ENCODE measurements around the gene MB.

Gene MB

DNA sequence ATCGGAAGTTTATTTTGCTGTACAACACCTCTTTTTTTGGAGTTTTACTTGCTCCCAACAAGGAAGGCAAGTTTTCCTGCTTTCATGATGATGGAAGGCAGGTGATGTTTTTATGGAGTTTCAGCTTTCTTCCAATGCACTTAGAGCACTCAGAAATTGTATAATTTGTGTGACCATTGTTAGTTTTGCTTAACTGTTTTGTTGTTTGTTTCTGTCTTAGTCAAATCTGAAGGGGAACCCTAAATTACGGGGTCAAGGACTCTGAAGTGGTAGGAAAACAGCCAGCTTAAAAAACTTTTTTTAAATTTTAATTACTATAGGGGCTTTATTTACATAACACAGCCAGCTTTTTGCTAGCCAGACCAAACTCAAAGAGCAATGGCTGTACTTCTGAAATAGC is 45.8 kb upstream of the MB start:
- TF ChIP-seq, protein P1, sequence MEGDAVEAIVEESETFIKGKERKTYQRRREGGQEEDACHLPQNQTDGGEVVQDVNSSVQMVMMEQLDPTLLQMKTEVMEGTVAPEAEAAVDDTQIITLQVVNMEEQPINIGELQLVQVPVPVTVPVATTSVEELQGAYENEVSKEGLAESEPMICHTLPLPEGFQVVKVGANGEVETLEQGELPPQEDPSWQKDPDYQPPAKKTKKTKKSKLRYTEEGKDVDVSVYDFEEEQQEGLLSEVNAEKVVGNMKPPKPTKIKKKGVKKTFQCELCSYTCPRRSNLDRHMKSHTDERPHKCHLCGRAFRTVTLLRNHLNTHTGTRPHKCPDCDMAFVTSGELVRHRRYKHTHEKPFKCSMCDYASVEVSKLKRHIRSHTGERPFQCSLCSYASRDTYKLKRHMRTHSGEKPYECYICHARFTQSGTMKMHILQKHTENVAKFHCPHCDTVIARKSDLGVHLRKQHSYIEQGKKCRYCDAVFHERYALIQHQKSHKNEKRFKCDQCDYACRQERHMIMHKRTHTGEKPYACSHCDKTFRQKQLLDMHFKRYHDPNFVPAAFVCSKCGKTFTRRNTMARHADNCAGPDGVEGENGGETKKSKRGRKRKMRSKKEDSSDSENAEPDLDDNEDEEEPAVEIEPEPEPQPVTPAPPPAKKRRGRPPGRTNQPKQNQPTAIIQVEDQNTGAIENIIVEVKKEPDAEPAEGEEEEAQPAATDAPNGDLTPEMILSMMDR (IDR thresholded peaks at IDR 0.05; ENCODE audit: insufficient read depth, low read length): no peak
- TF ChIP-seq, protein P2, sequence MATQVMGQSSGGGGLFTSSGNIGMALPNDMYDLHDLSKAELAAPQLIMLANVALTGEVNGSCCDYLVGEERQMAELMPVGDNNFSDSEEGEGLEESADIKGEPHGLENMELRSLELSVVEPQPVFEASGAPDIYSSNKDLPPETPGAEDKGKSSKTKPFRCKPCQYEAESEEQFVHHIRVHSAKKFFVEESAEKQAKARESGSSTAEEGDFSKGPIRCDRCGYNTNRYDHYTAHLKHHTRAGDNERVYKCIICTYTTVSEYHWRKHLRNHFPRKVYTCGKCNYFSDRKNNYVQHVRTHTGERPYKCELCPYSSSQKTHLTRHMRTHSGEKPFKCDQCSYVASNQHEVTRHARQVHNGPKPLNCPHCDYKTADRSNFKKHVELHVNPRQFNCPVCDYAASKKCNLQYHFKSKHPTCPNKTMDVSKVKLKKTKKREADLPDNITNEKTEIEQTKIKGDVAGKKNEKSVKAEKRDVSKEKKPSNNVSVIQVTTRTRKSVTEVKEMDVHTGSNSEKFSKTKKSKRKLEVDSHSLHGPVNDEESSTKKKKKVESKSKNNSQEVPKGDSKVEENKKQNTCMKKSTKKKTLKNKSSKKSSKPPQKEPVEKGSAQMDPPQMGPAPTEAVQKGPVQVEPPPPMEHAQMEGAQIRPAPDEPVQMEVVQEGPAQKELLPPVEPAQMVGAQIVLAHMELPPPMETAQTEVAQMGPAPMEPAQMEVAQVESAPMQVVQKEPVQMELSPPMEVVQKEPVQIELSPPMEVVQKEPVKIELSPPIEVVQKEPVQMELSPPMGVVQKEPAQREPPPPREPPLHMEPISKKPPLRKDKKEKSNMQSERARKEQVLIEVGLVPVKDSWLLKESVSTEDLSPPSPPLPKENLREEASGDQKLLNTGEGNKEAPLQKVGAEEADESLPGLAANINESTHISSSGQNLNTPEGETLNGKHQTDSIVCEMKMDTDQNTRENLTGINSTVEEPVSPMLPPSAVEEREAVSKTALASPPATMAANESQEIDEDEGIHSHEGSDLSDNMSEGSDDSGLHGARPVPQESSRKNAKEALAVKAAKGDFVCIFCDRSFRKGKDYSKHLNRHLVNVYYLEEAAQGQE (IDR thresholded peaks at IDR 0.05; ENCODE audit: insufficient replicate concordance, low read depth): no peak
- no peak for TF ChIP-seq GABPA (IDR thresholded peaks at IDR 0.05; ENCODE audit: low read depth)
- no peak for TF ChIP-seq POLR2AphosphoS5 (IDR thresholded peaks at IDR 0.05; ENCODE audit: low read depth)
- TF ChIP-seq SPI1 (IDR thresholded peaks at IDR 0.05; ENCODE audit: borderline replicate concordance, low read depth): no peak
- H3K27me3 ChIP-seq (ENCODE audit: insufficient read depth, poor library complexity, severe bottlenecking): no peaks in the 10 kb centered on the region
- no peak overlapping the region for H3K4me3 ChIP-seq (replicated peaks; ENCODE audit: insufficient read depth, low read length)
- DNase-seq (ENCODE audit: low read depth in 1 of 2, low spot score in 1 of 2): no peak
- no peak overlapping the region for H3K27ac ChIP-seq (replicated peaks)

DNA sequence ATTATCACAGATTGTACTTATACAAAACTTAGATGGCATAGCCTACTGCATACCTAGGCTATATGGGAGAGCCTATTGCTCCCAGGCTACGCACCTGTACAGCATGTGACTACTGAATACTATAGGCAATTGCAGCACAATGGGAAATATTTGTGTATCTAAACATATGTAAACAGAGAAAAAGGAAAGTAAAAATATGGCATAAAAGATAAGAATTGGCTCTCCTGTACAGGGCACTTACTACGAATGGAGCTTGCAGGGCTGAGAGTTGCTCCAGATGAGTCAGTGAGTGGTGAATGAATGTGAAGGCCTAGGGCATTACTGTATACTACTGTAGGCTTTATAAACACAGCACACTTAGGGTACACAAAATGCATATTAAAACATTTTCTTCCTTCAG is 44.3 kb upstream of the MB start:
- no peak overlapping the region for H3K27ac ChIP-seq (replicated peaks)
- DNase-seq (ENCODE audit: low read depth in 1 of 2, low spot score in 1 of 2): no peak
- H3K4me3 ChIP-seq (replicated peaks; ENCODE audit: insufficient read depth, low read length): no peak overlapping the region

DNA sequence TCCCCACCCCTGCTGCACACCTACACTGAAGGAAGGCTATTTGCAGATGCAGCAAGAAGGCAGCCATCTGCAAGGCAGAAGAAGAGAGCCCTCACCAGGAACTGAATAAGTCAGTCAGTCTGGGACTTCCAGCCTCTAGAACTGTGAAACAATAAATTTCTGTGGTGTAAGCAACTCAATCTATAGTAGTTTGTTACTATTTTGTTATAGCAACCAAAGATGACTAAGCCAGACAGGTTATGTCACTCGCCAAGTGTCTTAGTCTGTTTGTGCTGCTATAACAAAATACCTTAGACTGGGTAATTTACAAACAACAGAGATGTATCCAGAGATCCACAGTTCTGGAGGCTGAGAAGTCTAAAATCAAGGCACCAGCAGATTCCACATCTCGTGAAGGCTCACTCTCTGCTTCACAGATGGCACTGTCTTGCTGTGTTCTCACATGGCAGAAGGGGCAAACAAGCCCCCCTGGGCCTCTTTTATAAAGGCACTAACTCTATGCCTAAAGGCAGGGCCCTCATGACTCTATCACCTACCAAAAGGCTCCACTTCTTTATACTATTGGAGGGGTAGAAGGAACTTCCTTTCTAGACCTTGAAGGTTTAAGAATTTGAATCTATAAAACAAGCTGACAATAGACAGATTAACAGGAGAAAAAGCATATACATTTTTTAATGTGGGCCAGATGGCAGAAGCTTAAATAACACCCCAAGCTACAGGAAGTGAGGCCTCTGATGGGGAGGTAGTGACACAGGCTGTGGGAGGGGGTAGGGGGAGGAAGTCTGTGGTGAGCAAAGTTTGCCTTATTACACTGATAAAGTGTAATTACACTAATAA is 43.4 kb upstream of the MB start:
- Histone ChIP-seq H3K27me3 (ENCODE audit: insufficient read depth, poor library complexity, severe bottlenecking) (no peaks in the 10 kb centered on the region), H3K4me3 (replicated peaks; ENCODE audit: insufficient read depth, low read length) (no peak overlapping the region), H3K27ac (replicated peaks) (peak overlapping the region; percentile 32; the same call in 1 of the 2 replicates)
- TF ChIP-seq SPI1 (IDR thresholded peaks at IDR 0.05; ENCODE audit: borderline replicate concordance, low read depth) (peak; percentile 62; the same call in 1 of the 2 replicates), POLR2AphosphoS5 (IDR thresholded peaks at IDR 0.05; ENCODE audit: low read depth) (no peak)
- DNase-seq (ENCODE audit: low read depth in 1 of 2, low spot score in 1 of 2): peak; percentile 6 to 48

More for the DNA sequence above, 44.3 kb upstream of the MB start:
- TF ChIP-seq, protein P2 (IDR thresholded peaks at IDR 0.05; ENCODE audit: insufficient replicate concordance, low read depth): no peak
- no peak for TF ChIP-seq GABPA (IDR thresholded peaks at IDR 0.05; ENCODE audit: low read depth)
- H3K27me3 ChIP-seq (ENCODE audit: insufficient read depth, poor library complexity, severe bottlenecking): no peaks in the 10 kb centered on the region

DNA sequence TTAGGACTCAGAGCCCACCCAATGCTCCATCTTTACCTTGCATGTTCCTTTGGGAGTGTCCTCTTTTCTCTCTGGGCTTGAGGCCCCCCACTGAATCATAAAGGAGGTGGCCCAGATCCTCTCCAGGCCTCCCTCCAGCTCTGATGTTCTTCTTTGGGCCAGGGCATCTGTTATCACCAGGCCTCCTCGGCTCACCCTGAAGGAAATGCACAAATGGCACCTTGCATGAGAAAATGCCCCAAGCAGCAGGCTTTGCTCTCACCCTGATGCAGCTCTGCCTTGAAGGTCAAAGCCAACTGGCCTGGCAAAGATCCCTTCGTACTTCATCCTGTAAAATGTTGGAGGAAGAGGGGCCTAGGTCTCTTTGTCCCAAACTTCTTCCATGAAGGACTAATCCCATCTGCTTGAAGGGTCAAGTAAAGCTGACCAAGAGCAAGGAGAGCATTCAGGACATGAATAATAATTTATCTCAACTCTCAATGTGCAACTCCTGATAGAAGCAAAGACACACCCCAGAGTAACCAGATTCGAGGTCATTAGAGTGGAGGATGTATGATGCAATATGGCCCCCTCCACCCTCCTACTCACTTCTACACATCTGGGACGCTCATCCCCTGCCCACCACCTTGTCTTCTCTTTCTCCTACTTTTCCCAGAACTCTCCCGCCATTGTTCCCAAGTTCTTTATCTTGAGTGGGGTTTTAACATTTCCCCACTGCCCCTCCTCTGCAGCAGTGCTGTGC is 40.6 kb upstream of the MB start:
- Histone ChIP-seq H3K4me3 (replicated peaks; ENCODE audit: insufficient read depth, low read length) (no peak overlapping the region), H3K27ac (replicated peaks) (no peak overlapping the region), H3K27me3 (ENCODE audit: insufficient read depth, poor library complexity, severe bottlenecking) (no peaks in the 10 kb centered on the region)
- DNase-seq (ENCODE audit: low read depth in 1 of 2, low spot score in 1 of 2): no peak
- TF ChIP-seq GABPA (IDR thresholded peaks at IDR 0.05; ENCODE audit: low read depth): no peak
- TF ChIP-seq SPI1 (IDR thresholded peaks at IDR 0.05; ENCODE audit: borderline replicate concordance, low read depth): no peak
- TF ChIP-seq POLR2AphosphoS5 (IDR thresholded peaks at IDR 0.05; ENCODE audit: low read depth): no peak

DNA sequence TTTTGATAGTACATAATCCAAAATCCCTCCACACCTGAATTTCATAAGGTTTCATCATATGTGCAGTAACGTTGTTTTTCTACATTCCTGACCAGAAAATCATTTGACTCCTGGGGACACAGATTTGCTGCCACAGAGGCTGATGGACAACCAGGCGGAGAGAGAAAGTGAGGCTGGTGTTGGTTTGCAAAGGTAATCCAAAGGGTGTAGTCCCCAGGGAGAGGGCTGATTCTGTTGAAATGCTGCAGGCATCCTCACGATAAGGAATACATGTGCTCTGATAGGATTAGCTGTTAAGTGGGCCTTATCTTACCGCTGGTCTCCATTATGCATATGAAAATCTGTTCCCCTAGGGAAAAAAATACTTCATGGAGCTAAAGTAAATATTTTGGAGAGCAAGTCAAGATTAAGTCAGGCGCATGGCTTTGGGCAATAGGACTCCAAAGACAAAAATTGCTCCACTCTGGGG is 39.2 kb upstream of the MB start:
- Histone ChIP-seq H3K4me3 (replicated peaks; ENCODE audit: insufficient read depth, low read length) (no peak overlapping the region), H3K27ac (replicated peaks) (no peak overlapping the region), H3K27me3 (ENCODE audit: insufficient read depth, poor library complexity, severe bottlenecking) (no peaks in the 10 kb centered on the region)
- DNase-seq (ENCODE audit: low read depth in 1 of 2, low spot score in 1 of 2): no peak
- TF ChIP-seq, protein P1 (IDR thresholded peaks at IDR 0.05; ENCODE audit: insufficient read depth, low read length): no peak
- no peak for TF ChIP-seq POLR2AphosphoS5 (IDR thresholded peaks at IDR 0.05; ENCODE audit: low read depth)
- TF ChIP-seq SPI1 (IDR thresholded peaks at IDR 0.05; ENCODE audit: borderline replicate concordance, low read depth): no peak
- TF ChIP-seq, protein P2 (IDR thresholded peaks at IDR 0.05; ENCODE audit: insufficient replicate concordance, low read depth): no peak
- no peak for TF ChIP-seq GABPA (IDR thresholded peaks at IDR 0.05; ENCODE audit: low read depth)
